ENCODE results near the gene CLIC1. TPM values are rescaled to one million over a fixed set of nuclear protein-coding genes. Genes with fewer than 3 reads are reported as not detected.

CLIC1 gene
- polyA plus RNA-seq, 4 donors, result 400 to 576 (median 535) TPM

DNA sequence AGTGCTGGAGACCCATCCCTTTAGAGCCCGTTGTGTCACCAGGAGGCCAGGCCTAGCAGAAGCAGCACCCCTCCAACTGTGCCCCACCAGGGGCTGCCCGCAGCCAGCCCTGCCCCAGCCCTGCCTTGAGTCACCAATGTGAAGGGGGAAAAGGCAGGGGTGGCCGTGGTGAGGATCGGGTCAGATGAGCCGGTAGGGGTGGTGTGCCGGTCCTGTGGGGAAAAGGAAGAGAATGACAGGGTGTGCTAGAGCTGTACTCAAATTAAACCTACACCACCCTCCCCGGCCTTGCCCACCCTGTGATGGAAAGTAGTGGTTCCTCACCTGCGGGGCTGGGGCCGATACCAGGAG, 29.2 kb upstream of the CLIC1 start:
- DNase-seq (no peak), FAIRE-seq (no peak)
- Histone ChIP-seq H3K27ac (ENCODE audit: low read depth in 1 of 3, low read length in 2 of 3) (no peak overlapping the region), H3K27me3 (ENCODE audit: control insufficient read depth in 3 of 3, insufficient read depth in 3 of 3, low read length in 3 of 3) (no peaks in the 10 kb centered on the region), H3K9me3 (ENCODE audit: control insufficient read depth in 2 of 2, insufficient read depth in 1 of 2, low read depth in 1 of 2, low read length in 1 of 2) (no peaks in the 10 kb centered on the region), H3K4me3 (ENCODE audit: low read depth in 1 of 3, low read length in 3 of 3) (peak overlapping the region in 2 of 3 donors; percentile 33 to 36), H3K36me3 (ENCODE audit: control insufficient read depth in 3 of 3, insufficient read depth in 2 of 3, low read depth in 1 of 3, low read length in 3 of 3) (peaks cover 0 to 35% (median 0%) of the 10 kb centered on the region in 3 donors), H3K4me1 (ENCODE audit: control insufficient read depth in 3 of 3, insufficient read depth in 2 of 3, low read depth in 1 of 3, low read length in 2 of 3) (peaks cover 0 to 45% (median 7%) of the 10 kb centered on the region in 3 donors)
- WGBS, 3 donors, result 49 to 81% (median 57%) methylated on average over 9 of the region's 9 CpGs

DNA sequence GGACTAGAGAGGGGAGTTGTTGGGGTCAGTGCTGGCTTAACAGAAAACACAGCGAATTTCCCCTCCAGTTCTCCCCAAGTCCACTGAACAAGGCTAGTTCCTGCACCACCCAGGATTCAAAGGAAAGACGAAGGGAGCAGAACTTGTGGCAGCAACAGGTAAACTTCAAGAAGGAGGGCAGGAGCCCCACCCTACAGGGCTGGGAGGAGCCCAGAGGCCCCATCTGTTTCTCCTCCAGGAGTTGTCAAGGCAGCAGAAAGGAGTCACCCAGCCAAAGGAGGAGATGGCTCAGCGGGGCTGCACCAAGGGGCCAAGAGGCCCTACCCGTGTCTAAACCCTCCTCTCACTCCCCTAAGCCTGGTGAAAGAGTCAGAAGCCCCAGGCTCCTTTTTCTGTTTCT, 27.9 kb upstream of the CLIC1 start:
- 71 to 76% (median 74%) methylated on average over 4 of the region's 4 CpGs for WGBS, 3 donors
- peaks cover 0 to 47% (median 13%) of the 10 kb centered on the region in 3 donors for H3K4me1 ChIP-seq (ENCODE audit: control insufficient read depth in 3 of 3, insufficient read depth in 2 of 3, low read depth in 1 of 3, low read length in 2 of 3)
- FAIRE-seq (no peak), DNase-seq (peak in 1 of 2 donors; percentile 49)
- peaks cover 0 to 48% (median 0%) of the 10 kb centered on the region in 3 donors for H3K36me3 ChIP-seq (ENCODE audit: control insufficient read depth in 3 of 3, insufficient read depth in 2 of 3, low read depth in 1 of 3, low read length in 3 of 3)
- H3K27me3 ChIP-seq (ENCODE audit: control insufficient read depth in 3 of 3, insufficient read depth in 3 of 3, low read length in 3 of 3), result no peaks in the 10 kb centered on the region
- H3K4me3 ChIP-seq (ENCODE audit: low read depth in 1 of 3, low read length in 3 of 3), result no peak overlapping the region
- no peaks in the 10 kb centered on the region for H3K9me3 ChIP-seq (ENCODE audit: control insufficient read depth in 2 of 2, insufficient read depth in 1 of 2, low read depth in 1 of 2, low read length in 1 of 2)
- no peak overlapping the region for H3K27ac ChIP-seq (ENCODE audit: low read depth in 1 of 3, low read length in 2 of 3)

DNA sequence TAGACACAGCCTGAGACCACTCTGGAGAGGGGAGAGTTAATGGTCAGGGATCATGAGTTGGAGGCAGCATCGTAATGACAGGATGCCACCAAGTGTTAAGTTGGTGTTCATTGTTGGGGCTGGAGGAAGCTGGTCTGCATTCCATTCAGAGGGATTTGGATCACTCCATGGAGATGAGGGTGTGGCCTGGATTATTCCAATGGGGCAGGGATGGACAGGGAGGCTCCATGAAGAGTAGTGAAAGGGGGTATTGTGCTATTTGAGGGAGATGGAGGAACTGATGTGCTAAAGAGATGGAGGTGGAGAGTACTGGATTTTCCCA, 27.2 kb upstream of the CLIC1 start:
- Histone ChIP-seq H3K4me1 (ENCODE audit: control insufficient read depth in 3 of 3, insufficient read depth in 2 of 3, low read depth in 1 of 3, low read length in 2 of 3) (peaks cover 0 to 47% (median 13%) of the 10 kb centered on the region in 3 donors), H3K27me3 (ENCODE audit: control insufficient read depth in 3 of 3, insufficient read depth in 3 of 3, low read length in 3 of 3) (no peaks in the 10 kb centered on the region), H3K4me3 (ENCODE audit: low read depth in 1 of 3, low read length in 3 of 3) (no peak overlapping the region), H3K27ac (ENCODE audit: low read depth in 1 of 3, low read length in 2 of 3) (no peak overlapping the region), H3K36me3 (ENCODE audit: control insufficient read depth in 3 of 3, insufficient read depth in 2 of 3, low read depth in 1 of 3, low read length in 3 of 3) (peaks cover 0 to 48% (median 0%) of the 10 kb centered on the region in 3 donors), H3K9me3 (ENCODE audit: control insufficient read depth in 2 of 2, insufficient read depth in 1 of 2, low read depth in 1 of 2, low read length in 1 of 2) (no peaks in the 10 kb centered on the region)
- FAIRE-seq (no peak), DNase-seq (peak; percentile 34 to 43)
- 21 to 31% (median 29%) methylated on average over 1 of the region's 1 CpG for WGBS, 3 donors

DNA sequence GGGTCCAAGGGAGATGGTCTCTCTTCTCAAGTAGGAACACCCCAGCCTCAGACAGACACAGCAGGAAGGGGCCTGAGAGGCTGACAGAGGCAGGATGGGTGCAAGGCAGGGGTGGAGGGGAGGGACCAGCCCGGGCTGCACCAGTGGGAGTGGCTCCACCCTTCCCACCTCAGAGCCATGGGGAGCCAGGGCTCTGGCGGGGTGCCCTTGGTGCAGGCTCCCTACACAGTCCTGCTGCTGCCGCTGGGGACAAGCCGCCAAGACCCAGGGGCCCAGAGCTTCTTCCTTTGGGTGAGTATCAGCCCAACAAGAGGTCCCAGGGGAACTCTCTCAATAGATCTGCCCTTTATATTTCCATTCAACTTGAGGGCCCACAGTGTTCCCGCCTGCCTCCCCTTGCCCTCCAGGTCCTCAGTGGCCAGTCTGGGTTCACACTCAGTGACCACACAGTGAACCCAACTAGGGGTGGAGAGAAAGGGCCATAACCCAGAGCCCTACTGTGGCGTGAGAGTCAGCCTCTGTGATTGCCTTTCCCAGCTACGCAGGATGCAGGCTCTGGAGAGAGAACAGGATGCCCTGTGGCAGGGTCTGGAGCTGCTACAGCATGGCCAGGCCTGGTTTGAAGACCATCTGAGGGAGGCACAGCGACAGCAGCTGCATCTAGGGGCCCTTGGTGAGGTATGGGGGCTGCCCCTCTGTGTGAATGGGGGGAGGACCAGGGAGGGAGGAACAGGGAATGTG, 26.7 kb upstream of the CLIC1 start:
- Histone ChIP-seq H3K27ac (ENCODE audit: low read depth in 1 of 3, low read length in 2 of 3) (no peak overlapping the region), H3K4me3 (ENCODE audit: low read depth in 1 of 3, low read length in 3 of 3) (no peak overlapping the region), H3K27me3 (ENCODE audit: control insufficient read depth in 3 of 3, insufficient read depth in 3 of 3, low read length in 3 of 3) (no peaks in the 10 kb centered on the region), H3K36me3 (ENCODE audit: control insufficient read depth in 3 of 3, insufficient read depth in 2 of 3, low read depth in 1 of 3, low read length in 3 of 3) (peaks cover 0 to 52% (median 0%) of the 10 kb centered on the region in 3 donors), H3K4me1 (ENCODE audit: control insufficient read depth in 3 of 3, insufficient read depth in 2 of 3, low read depth in 1 of 3, low read length in 2 of 3) (peaks cover 0 to 47% (median 13%) of the 10 kb centered on the region in 3 donors), H3K9me3 (ENCODE audit: control insufficient read depth in 2 of 2, insufficient read depth in 1 of 2, low read depth in 1 of 2, low read length in 1 of 2) (no peaks in the 10 kb centered on the region)
- no peak for FAIRE-seq
- DNase-seq, result no peak
- WGBS, 3 donors, result 70 to 80% (median 78%) methylated on average over 7 to 8 of the region's 8 CpGs

- Histone ChIP-seq H3K4me3 (ENCODE audit: low read depth in 1 of 3, low read length in 3 of 3) (no peak within 1 kb of the TSS), H3K4me1 (ENCODE audit: control insufficient read depth in 3 of 3, insufficient read depth in 2 of 3, low read depth in 1 of 3, low read length in 2 of 3) (peaks cover 0 to 46% (median 13%) of the 10 kb centered on the region in 3 donors), H3K27ac (ENCODE audit: low read depth in 1 of 3, low read length in 2 of 3) (no peak within 1 kb of the TSS), H3K27me3 (ENCODE audit: control insufficient read depth in 3 of 3, insufficient read depth in 3 of 3, low read length in 3 of 3) (no peaks in the 10 kb centered on the region), H3K36me3 (ENCODE audit: control insufficient read depth in 3 of 3, insufficient read depth in 2 of 3, low read depth in 1 of 3, low read length in 3 of 3) (peaks cover 0 to 54% (median 0%) of the 10 kb centered on the region in 3 donors), H3K9me3 (ENCODE audit: control insufficient read depth in 2 of 2, insufficient read depth in 1 of 2, low read depth in 1 of 2, low read length in 1 of 2) (no peaks in the 10 kb centered on the region)
- WGBS, 3 donors, result 80 to 81% (median 80%) methylated on average over 4 of the region's 4 CpGs
- FAIRE-seq (no peak), DNase-seq (no peak)
Observed at GRCh38 chr6:31762356-31762755, 26.0 kb upstream of the CLIC1 start, which contains the start of gene SAPCD1. TSS of gene SAPCD1 (plus strand) at chr6:31762656. CDS start at chr6:31763055, 399 bp downstream.

DNA sequence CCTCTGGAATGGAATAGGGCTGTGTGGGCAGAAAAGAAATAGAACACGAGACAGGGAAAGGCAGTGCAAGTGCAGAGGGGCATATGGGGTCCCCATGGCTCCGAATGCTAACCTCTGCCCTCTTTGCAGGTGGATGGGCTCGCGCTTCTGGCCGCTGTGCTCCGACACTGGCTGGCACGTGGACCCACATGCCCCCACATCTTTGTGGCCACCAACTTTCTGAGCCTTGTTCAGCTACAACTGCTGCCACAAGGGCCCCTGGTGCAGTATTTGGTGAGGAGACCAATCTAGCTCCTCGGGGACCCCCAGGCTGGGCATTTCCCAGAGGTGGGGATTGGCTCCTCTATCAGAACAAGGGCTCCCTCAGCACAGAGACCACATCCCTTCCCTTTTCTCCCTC, 25.0 kb upstream of the CLIC1 start:
- WGBS, 3 donors, result 87 to 95% (median 92%) methylated on average over 8 of the region's 8 CpGs
- Histone ChIP-seq H3K36me3 (ENCODE audit: control insufficient read depth in 3 of 3, insufficient read depth in 2 of 3, low read depth in 1 of 3, low read length in 3 of 3) (peaks cover 0 to 54% (median 0%) of the 10 kb centered on the region in 3 donors), H3K4me3 (ENCODE audit: low read depth in 1 of 3, low read length in 3 of 3) (no peak overlapping the region), H3K27ac (ENCODE audit: low read depth in 1 of 3, low read length in 2 of 3) (peak overlapping the region in 1 of 3 donors; percentile 53), H3K27me3 (ENCODE audit: control insufficient read depth in 3 of 3, insufficient read depth in 3 of 3, low read length in 3 of 3) (no peaks in the 10 kb centered on the region), H3K4me1 (ENCODE audit: control insufficient read depth in 3 of 3, insufficient read depth in 2 of 3, low read depth in 1 of 3, low read length in 2 of 3) (peaks cover 0 to 41% (median 13%) of the 10 kb centered on the region in 3 donors), H3K9me3 (ENCODE audit: control insufficient read depth in 2 of 2, insufficient read depth in 1 of 2, low read depth in 1 of 2, low read length in 1 of 2) (no peaks in the 10 kb centered on the region)
- FAIRE-seq (no peak), DNase-seq (no peak)

- peak overlapping the region; percentile 4 to 70 (median 53) for H3K27ac ChIP-seq (ENCODE audit: low read depth in 1 of 3, low read length in 2 of 3)
- peak; percentile 56 to 89 for DNase-seq
Observed at GRCh38 chr6:31760790-31761189, 24.5 kb upstream of the CLIC1 start.

DNA sequence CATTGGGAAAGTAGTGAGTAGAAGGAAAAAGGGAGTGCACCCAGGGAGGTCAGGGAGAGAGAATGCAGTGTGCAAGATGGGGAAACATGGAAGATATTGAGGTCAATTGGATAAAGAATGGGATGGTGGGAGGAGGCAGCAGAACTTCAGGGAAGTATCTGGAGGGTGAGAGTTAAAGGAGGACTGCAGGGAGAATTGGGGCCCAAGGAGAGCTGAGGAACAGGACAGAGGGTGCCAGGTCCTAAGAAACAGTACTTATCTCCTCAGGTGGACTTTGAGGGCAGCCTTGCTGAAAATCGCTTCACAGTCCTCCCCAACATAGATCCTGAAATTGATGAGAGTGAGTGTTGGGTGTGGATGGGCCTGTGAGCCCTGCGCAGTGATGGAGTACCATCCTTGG, 22.0 kb upstream of the CLIC1 start:
- DNase-seq, result no peak
- no peak overlapping the region for H3K27ac ChIP-seq (ENCODE audit: low read depth in 1 of 3, low read length in 2 of 3)
- no peak overlapping the region for H3K4me3 ChIP-seq (ENCODE audit: low read depth in 1 of 3, low read length in 3 of 3)
- no peaks in the 10 kb centered on the region for H3K27me3 ChIP-seq (ENCODE audit: control insufficient read depth in 3 of 3, insufficient read depth in 3 of 3, low read length in 3 of 3)
- 89 to 96% (median 91%) methylated on average over 2 of the region's 2 CpGs for WGBS, 3 donors
- H3K9me3 ChIP-seq (ENCODE audit: control insufficient read depth in 2 of 2, insufficient read depth in 1 of 2, low read depth in 1 of 2, low read length in 1 of 2), result no peaks in the 10 kb centered on the region
- FAIRE-seq, result no peak
- H3K4me1 ChIP-seq (ENCODE audit: control insufficient read depth in 3 of 3, insufficient read depth in 2 of 3, low read depth in 1 of 3, low read length in 2 of 3), result peaks cover 0 to 19% (median 13%) of the 10 kb centered on the region in 3 donors
- peaks cover 0 to 47% (median 0%) of the 10 kb centered on the region in 3 donors for H3K36me3 ChIP-seq (ENCODE audit: control insufficient read depth in 3 of 3, insufficient read depth in 2 of 3, low read depth in 1 of 3, low read length in 3 of 3)

More at GRCh38 chr6:31760790-31761189, 24.5 kb upstream of the CLIC1 start:
- Histone ChIP-seq H3K36me3 (ENCODE audit: control insufficient read depth in 3 of 3, insufficient read depth in 2 of 3, low read depth in 1 of 3, low read length in 3 of 3) (peaks cover 0 to 54% (median 0%) of the 10 kb centered on the region in 3 donors), H3K4me3 (ENCODE audit: low read depth in 1 of 3, low read length in 3 of 3) (no peak overlapping the region), H3K4me1 (ENCODE audit: control insufficient read depth in 3 of 3, insufficient read depth in 2 of 3, low read depth in 1 of 3, low read length in 2 of 3) (peaks cover 0 to 38% (median 13%) of the 10 kb centered on the region in 3 donors), H3K27me3 (ENCODE audit: control insufficient read depth in 3 of 3, insufficient read depth in 3 of 3, low read length in 3 of 3) (no peaks in the 10 kb centered on the region), H3K9me3 (ENCODE audit: control insufficient read depth in 2 of 2, insufficient read depth in 1 of 2, low read depth in 1 of 2, low read length in 1 of 2) (no peaks in the 10 kb centered on the region)
- FAIRE-seq, result no peak
- WGBS, 3 donors, result 36 to 78% (median 54%) methylated on average over 5 of the region's 5 CpGs

All from small intestine (tissue), 7 donors.